Erythroblast (primary cell): Measurements from ENCODE around the gene EGR1.

Source experiments
- GATA1 ChIP-seq: IDR thresholded peaks from 2 replicates; pipeline ENCODE4 v1.6.1; 2011; ENCODE audit warnings: low read depth, mild to moderate bottlenecking, control low read depth, low read length, moderate library complexity
- POLR2A ChIP-seq: IDR thresholded peaks from 2 replicates; pipeline ENCODE4 v1.6.1; 2011; ENCODE audit warnings: mild to moderate bottlenecking, low read length

DNA sequence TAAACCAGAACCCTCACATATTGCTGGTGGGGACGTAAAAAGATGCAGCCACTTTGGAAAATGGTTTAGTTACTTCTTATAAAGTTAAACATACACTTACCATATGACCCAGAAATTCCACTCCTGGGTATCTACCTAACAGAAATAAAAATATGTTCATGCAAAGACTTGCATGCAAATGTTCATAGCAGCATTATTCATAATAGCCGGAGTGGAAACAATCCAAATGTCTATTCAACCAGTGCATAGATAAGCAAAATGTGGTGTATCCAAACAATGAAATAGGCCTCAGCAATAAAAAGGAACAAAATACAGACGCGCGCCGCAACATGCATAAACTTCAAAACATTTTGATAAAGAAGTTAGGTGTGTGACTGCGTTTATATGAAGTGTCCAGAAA, 11.6 kb downstream of the EGR1 start:
- TF ChIP-seq POLR2A (no peak), GATA1 (no peak)
